Body of pancreas (tissue), 4 donors: ENCODE results near the gene DDX41.

Experiments
- CTCF ChIP-seq, 7 experiments: fragments of 450-650 bp in 4 of 7; fragments of 200-600 bp in 3 of 7; sonication (generic) in 3 of 7; IDR thresholded peaks; one replicate each; pipeline ENCODE4 v1.5.1; 2016 to 2019; ENCODE audit warnings: antibody characterized with exemption in 7 of 7
- POLR2A ChIP-seq, 3 donors: fragments of 450-650 bp; IDR thresholded peaks; one replicate each; pipeline ENCODE4 v1.6.1; 2016; ENCODE audit warnings: antibody characterized with exemption in 3 of 3, mild to moderate bottlenecking in 2 of 3

DNA sequence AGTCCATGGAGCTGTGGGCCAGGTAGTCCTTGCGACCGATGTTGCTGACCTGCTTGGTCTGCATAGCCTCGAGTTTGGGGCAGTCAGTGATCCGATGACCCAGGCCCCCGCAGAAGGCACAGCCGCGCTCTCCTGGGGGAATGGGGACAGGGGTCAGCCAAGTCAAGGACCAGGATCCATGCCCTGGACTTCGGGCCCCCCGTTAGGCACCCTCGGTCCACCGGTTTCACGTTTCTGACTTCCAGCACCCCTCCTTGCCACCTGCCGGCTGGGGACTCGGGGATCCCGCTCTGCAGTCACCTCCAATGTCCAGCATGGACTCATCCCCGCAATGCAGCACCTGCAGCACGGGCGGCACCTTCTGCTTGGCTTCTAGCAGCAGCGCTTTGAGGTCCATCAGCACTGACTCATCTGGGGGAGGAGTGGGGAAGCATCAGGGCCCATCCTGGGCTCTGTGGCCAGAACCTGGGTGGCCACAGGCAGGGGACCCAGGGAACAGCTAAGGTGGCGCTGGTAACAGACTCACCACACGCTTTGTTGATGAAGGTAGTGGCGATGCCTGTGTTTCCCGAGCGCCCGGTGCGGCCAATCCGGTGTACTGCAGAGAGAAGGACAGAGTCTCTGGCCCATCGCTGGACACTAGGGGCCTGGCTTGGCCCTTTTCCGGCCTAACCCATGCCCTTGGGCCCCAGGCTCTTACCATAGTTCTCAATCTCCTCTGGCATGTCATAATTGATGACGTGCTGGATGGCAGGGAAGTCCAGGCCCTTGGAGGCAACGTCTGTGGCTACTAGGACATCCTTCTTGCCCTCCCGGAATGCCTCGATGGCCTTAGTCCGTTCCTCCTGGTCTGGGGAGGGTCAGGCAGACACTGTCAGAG, 4.7 kb downstream of the DDX41 start:
- no peak for TF ChIP-seq CTCF (IDR thresholded peaks at IDR 0.05)
- TF ChIP-seq POLR2A (IDR thresholded peaks at IDR 0.05): no peak
